ENCODE data around the gene MAP3K1.

DNA sequence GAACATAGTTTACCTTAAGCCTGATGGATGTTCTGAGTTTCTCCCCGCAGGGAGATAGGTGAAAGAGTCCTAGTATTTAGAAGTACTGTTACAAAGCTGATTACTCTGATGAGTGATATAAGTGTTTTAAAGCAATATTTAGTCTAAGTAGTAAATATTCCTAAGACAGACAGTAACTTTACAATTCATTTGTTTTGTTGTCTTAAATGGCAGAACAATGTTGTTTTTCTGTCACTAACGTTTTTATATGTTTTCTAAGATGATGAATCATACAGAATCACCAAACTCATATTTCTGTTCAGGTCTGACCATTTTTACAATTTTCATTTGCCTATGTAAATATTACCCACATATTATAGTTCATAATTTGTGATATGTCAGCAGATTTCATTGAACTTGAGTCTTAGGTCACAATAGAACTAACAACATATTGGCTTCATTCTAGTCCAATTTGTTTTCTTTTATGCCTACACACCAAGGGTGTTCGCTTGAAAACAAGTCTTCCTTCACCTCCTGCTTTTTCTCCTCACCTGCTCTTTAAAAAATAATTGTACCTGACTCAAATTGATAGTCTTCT, 30.6 kb downstream of the MAP3K1 start:
- TF ChIP-seq CTCF (IDR thresholded peaks at IDR 0.05) (no peak), POLR2AphosphoS5 (IDR thresholded peaks at IDR 0.05) (no peak), POLR2A (IDR thresholded peaks at IDR 0.05) (no peak)

Measured in prostate gland (tissue), 2 donors.